Vagina (tissue), 2 donors: ENCODE measurements around the gene DOCK11. TPM values are rescaled to one million over a fixed set of nuclear protein-coding genes. Genes with fewer than 3 reads are reported as not detected.
A peak's percentile ranks its signal among the peaks of the same experiment; 100 is the strongest.

Experiments used
- DNase-seq, 2 donors: peaks; one replicate each; pipeline ENCODE4 v3.0.0-alpha.2; 2017; ENCODE audit errors: extremely low spot score in 2 of 2
- H3K27ac ChIP-seq: fragments of 200-600 bp; sonication (generic); one replicate; pipeline ENCODE4 v1.5.1; 2019
- H3K27me3 ChIP-seq: fragments of 200-600 bp; sonication (generic); one replicate; pipeline ENCODE4 v1.5.1; 2019
- H3K36me3 ChIP-seq, 2 donors: fragments of 200-600 bp; sonication (generic); one replicate each; pipeline ENCODE4 v1.5.1; 2017 to 2019
- H3K4me1 ChIP-seq: fragments of 200-600 bp; sonication (generic); one replicate; pipeline ENCODE4 v1.5.1; 2019
- H3K4me3 ChIP-seq, 2 donors: fragments of 200-600 bp; sonication (generic); 1 replicate in 1 of 2; 2 replicates in 1 of 2; pipeline ENCODE4 v1.5.1; 2016 to 2019
- H3K9me3 ChIP-seq: fragments of 200-600 bp; sonication (generic); one replicate; pipeline ENCODE4 v1.5.1; 2019
- CTCF ChIP-seq, 3 experiments: fragments of 450-650 bp in 2 of 3; fragments of 200-600 bp in 1 of 3; sonication (generic) in 1 of 3; IDR thresholded peaks; one replicate each; pipeline ENCODE4 v1.5.1; 2017 to 2019; ENCODE audit warnings: antibody characterized with exemption in 3 of 3, mild to moderate bottlenecking in 2 of 3, moderate library complexity in 2 of 3
- POLR2A ChIP-seq, 2 donors: fragments of 450-650 bp; IDR thresholded peaks; one replicate each; pipeline ENCODE4 v1.6.1; 2017; ENCODE audit warnings: antibody characterized with exemption in 2 of 2, mild to moderate bottlenecking in 2 of 2, moderate library complexity in 2 of 2
- POLR2AphosphoS5 ChIP-seq, 2 donors: sonication (generic); formaldehyde crosslinking; IDR thresholded peaks; one replicate each; pipeline ENCODE4 v1.9.0; 2017; ENCODE audit warnings: antibody characterized with exemption in 2 of 2, mild to moderate bottlenecking in 2 of 2, low read depth in 1 of 2; ENCODE audit not compliant: insufficient read depth in 1 of 2
- intact Hi-C: fragments of 100-400 bp; cut with DNase I; formaldehyde crosslinking; loops from one replicate; pipeline ENCODE4 v1.15.1; 2023
- total RNA-seq: library from RNA; depleted of rRNA; stranded (reverse); fragments of >200 nt; gene quantifications from one replicate; pipeline ENCODE4 v1.2.3, GENCODE V29; 2016

The DOCK11 gene
- total RNA-seq, 1 donor from 2014 or later = 20.6 TPM

- no peaks in the 10 kb centered on the region for H3K27me3 ChIP-seq
- peaks cover 37% of the 10 kb centered on the region for H3K4me1 ChIP-seq
- intact Hi-C loops = no loop called here
- no peak overlapping the region for H3K4me3 ChIP-seq
- no peaks in the 10 kb centered on the region for H3K9me3 ChIP-seq
- H3K36me3 ChIP-seq = no peaks in the 10 kb centered on the region
- peak overlapping the region; percentile 79 for H3K27ac ChIP-seq
- DNase-seq = no peak
- TF ChIP-seq POLR2AphosphoS5 (IDR thresholded peaks at IDR 0.05; ENCODE audit: insufficient read depth in 1 of 2, low read depth in 1 of 2) (no peak), CTCF (IDR thresholded peaks at IDR 0.05) (no peak)
These were observed 26.8 kb downstream of the DOCK11 start for GRCh38 chrX:118522230-118522926.

- intact Hi-C loops = no loop called here
- DNase-seq = no peak
- H3K27ac ChIP-seq = no peak overlapping the region
- H3K9me3 ChIP-seq = no peaks in the 10 kb centered on the region
- no peak overlapping the region for H3K4me3 ChIP-seq
- no peaks in the 10 kb centered on the region for H3K27me3 ChIP-seq
- peaks cover 37% of the 10 kb centered on the region for H3K4me1 ChIP-seq
- no peaks in the 10 kb centered on the region for H3K36me3 ChIP-seq
- TF ChIP-seq CTCF (IDR thresholded peaks at IDR 0.05) = no peak
- no peak for TF ChIP-seq POLR2AphosphoS5 (IDR thresholded peaks at IDR 0.05; ENCODE audit: insufficient read depth in 1 of 2, low read depth in 1 of 2)
- TF ChIP-seq POLR2A (IDR thresholded peaks at IDR 0.05) = no peak
These were observed 28.3 kb downstream of the DOCK11 start for GRCh38 chrX:118523920-118524319.

DNA sequence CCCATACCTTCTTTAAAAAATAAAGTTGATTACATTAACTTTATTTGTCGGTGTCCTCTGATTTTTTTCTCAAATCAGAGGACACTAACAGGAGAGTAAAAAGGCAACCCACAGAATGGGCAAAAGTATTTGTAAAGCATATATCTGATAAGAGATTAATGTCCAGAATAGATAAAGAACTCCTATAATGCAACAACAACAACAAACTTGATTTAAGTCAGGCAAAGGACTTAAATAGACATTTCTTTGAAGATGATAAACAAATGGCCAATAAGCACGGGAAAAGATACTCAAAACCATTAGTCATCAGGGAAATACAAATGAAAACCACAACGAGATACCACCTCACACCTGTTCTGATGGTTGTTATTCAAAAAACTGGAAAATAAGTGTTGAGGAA, 28.7 kb downstream of the DOCK11 start:
- H3K4me1 ChIP-seq = peaks cover 33% of the 10 kb centered on the region
- no peaks in the 10 kb centered on the region for H3K9me3 ChIP-seq
- H3K27me3 ChIP-seq = no peaks in the 10 kb centered on the region
- TF ChIP-seq POLR2AphosphoS5 (IDR thresholded peaks at IDR 0.05; ENCODE audit: insufficient read depth in 1 of 2, low read depth in 1 of 2) (no peak), CTCF (IDR thresholded peaks at IDR 0.05) (no peak), POLR2A (IDR thresholded peaks at IDR 0.05) (no peak)
- intact Hi-C loops = no loop called here
- no peak overlapping the region for H3K27ac ChIP-seq
- H3K4me3 ChIP-seq = no peak overlapping the region
- DNase-seq = no peak
- H3K36me3 ChIP-seq = no peaks in the 10 kb centered on the region

- Histone ChIP-seq H3K27me3 (no peaks in the 10 kb centered on the region), H3K9me3 (no peaks in the 10 kb centered on the region), H3K36me3 (no peaks in the 10 kb centered on the region), H3K4me1 (peaks cover 26% of the 10 kb centered on the region), H3K4me3 (no peak overlapping the region), H3K27ac (no peak overlapping the region)
- no peak for TF ChIP-seq POLR2AphosphoS5 (IDR thresholded peaks at IDR 0.05; ENCODE audit: insufficient read depth in 1 of 2, low read depth in 1 of 2)
- TF ChIP-seq POLR2A (IDR thresholded peaks at IDR 0.05) = no peak
- TF ChIP-seq CTCF (IDR thresholded peaks at IDR 0.05) = no peak
- no peak for DNase-seq
- intact Hi-C loops = no loop called here
These were observed 29.6 kb downstream of the DOCK11 start for GRCh38 chrX:118525174-118525730.

GRCh38 chrX:118526149-118526548, 30.5 kb downstream of the DOCK11 start:
- H3K9me3 ChIP-seq = no peaks in the 10 kb centered on the region
- H3K27ac ChIP-seq = no peak overlapping the region
- H3K4me1 ChIP-seq = peaks cover 18% of the 10 kb centered on the region
- intact Hi-C loops = no loop called here
- no peaks in the 10 kb centered on the region for H3K36me3 ChIP-seq
- no peaks in the 10 kb centered on the region for H3K27me3 ChIP-seq
- TF ChIP-seq POLR2AphosphoS5 (IDR thresholded peaks at IDR 0.05; ENCODE audit: insufficient read depth in 1 of 2, low read depth in 1 of 2) (no peak), POLR2A (IDR thresholded peaks at IDR 0.05) (no peak), CTCF (IDR thresholded peaks at IDR 0.05) (no peak)
- H3K4me3 ChIP-seq = no peak overlapping the region
- DNase-seq = no peak
